GM06990 (cell line): ENCODE results near the gene RCAN1.

Experiments used
- DNase-seq: peaks from one replicate; pipeline ENCODE4 v3.0.0-alpha.2; 2011; ENCODE audit not compliant: insufficient read length; ENCODE audit errors: extremely low read depth
- H3K27me3 ChIP-seq: replicated peaks from 2 replicates; pipeline ENCODE4 v1.6.0; 2011; ENCODE audit warnings: low read length; ENCODE audit not compliant: control insufficient read depth, insufficient read depth
- H3K36me3 ChIP-seq: 2 replicates; pipeline ENCODE4 v1.5.1; 2011; ENCODE audit warnings: low read length; ENCODE audit not compliant: control insufficient read depth, insufficient read depth
- H3K4me3 ChIP-seq: replicated peaks from 2 replicates; pipeline ENCODE4 v1.5.1; 2011; ENCODE audit warnings: low read depth, mild to moderate bottlenecking, control low read depth, low read length
- TF ChIP-seq, protein P1 (sequence below): IDR thresholded peaks from 2 replicates; pipeline ENCODE4 v1.5.1; 2011; ENCODE audit warnings: low read length, control low read depth, mild to moderate bottlenecking, inconsistent platforms; ENCODE audit not compliant: insufficient read depth, poor library complexity, severe bottlenecking

Gene RCAN1

DNA sequence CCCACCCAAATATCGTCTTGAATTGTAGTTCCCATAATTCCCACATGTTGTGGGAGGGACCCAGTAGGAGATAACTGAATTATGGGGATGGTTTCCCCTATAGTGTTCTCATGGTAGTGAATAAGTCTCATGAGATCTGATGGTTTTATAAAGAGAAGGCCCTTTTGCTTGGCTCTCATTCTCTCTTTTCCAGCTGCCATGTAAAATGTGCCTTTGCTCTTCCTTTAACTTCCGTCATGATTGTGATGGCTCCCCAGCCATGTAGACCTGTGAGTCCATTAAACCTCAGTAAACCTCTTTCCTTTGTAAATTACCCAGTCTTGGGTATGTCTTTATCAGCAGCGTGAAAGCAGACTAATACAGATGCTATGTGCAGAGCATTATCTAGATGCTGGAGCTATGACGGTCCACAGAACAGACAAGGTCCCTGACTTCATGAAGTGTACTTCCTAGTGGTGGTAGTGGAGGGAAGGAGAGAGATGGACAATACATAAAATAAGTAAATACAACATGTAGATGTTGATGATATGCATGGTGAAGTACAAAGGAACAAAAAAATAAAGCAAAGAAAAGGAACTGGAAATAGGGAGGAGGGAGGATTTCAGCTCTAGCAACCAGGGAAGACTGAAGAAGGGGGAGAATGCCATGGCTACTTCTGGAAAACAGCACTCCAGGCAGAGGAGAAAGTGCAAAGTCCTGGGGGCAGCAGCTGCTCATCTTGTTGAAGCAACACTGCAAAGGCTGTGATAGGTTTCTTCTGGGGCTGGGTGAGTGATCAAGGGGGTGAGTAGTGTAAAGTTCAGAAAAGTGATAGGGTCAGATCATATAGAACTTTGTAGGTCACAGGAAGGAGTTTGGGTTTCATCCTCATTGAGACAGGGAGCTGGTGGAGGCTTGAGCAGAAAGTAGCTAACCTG is 6.8 kb upstream of the RCAN1 start:
- no peaks in the 10 kb centered on the region for H3K27me3 ChIP-seq
- DNase-seq: no peak
- TF ChIP-seq, protein P1, sequence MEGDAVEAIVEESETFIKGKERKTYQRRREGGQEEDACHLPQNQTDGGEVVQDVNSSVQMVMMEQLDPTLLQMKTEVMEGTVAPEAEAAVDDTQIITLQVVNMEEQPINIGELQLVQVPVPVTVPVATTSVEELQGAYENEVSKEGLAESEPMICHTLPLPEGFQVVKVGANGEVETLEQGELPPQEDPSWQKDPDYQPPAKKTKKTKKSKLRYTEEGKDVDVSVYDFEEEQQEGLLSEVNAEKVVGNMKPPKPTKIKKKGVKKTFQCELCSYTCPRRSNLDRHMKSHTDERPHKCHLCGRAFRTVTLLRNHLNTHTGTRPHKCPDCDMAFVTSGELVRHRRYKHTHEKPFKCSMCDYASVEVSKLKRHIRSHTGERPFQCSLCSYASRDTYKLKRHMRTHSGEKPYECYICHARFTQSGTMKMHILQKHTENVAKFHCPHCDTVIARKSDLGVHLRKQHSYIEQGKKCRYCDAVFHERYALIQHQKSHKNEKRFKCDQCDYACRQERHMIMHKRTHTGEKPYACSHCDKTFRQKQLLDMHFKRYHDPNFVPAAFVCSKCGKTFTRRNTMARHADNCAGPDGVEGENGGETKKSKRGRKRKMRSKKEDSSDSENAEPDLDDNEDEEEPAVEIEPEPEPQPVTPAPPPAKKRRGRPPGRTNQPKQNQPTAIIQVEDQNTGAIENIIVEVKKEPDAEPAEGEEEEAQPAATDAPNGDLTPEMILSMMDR: no peak
- H3K36me3 ChIP-seq: no peaks in the 10 kb centered on the region
- no peak overlapping the region for H3K4me3 ChIP-seq

DNA sequence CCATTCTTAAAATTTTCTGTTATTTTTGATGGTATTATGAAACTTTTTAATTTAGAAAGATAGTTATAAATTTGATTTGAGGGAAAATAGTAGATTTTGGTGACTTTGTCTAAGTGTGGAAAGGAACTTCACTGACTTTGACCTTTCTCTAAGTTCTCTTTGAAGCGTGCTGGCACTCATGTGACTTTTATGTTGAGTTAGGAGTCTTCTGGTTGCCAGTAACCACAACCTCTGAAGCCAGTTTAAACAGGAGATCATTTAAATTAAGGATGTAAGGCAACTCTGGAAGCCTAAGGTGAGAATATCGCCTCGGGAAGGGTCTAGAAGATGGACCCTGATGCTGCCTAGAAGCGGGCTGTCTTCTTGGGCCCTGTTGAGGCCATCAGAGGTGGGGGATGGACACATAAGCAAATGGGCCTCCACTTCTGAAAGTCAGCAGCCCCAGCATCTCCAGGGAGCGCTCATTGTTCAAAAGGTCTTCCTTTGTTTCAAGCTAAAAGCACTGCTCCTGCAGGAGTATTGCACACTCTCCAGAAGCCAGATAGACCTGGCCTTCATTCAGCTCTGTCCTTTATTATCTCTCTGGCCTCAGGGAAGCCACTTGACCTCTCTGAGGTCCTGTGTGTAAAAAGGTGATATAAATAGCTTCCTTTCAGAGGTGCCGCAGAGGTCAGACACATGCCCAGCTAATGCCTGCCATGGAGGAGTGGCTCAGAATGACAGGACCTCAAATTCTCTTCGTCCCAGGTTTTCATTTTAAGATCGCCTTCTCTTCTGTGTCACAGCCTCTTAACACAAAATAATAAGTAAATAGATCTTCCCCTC is 5.1 kb upstream of the RCAN1 start:
- DNase-seq: no peak
- no peak overlapping the region for H3K4me3 ChIP-seq
- TF ChIP-seq, protein P1: no peak
- H3K36me3 ChIP-seq: no peaks in the 10 kb centered on the region
- no peaks in the 10 kb centered on the region for H3K27me3 ChIP-seq

DNA sequence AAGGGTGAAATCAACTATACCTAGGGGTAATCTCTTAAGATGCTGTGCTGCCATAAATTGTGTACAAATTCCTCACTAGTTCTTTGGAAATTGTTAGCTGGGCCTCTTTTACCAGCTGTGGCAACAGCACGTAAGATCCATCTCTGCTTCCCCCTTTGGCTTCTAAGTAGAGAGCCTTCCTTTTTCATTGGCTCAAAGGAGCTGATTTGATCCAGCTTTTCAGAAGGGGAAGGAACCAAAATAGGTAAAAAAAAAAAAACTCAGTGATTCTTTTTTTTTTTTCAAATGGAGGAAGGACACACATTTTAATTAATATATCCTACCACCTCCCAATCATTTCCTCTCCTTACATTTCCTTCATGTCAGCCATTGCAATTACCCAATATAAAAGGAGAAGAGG is 4.0 kb upstream of the RCAN1 start:
- TF ChIP-seq, protein P1: no peak
- Histone ChIP-seq H3K36me3 (no peaks in the 10 kb centered on the region), H3K4me3 (no peak overlapping the region), H3K27me3 (no peaks in the 10 kb centered on the region)
- DNase-seq: no peak

DNA sequence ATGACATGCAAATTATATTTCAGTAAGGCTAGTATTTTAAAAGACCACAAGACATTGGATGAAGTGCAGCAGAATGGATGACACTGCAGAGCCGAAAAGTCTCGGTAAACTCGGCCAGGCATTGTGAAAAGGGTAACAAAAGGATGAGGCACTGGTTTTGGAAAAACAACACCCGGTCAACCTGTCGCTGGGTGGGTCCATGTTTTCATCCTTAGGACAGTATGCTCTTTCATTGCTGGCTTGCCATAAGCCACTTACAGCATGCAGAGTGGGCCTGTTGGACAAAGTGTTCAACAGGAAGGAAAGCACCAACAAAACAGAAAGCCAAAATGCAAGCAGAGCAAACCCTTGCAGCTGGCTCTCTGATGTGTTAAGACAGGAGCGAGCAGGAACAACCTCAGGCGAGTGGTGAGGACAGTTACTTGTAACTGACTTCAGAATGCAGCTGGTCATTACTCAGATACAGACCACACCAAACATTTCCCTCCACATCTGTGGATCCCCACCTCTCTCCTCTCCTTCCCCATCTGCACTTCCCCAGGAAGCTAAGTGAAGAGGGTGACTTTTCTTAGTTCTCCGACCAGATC is 2.9 kb upstream of the RCAN1 start:
- H3K4me3 ChIP-seq: no peak overlapping the region
- no peaks in the 10 kb centered on the region for H3K27me3 ChIP-seq
- DNase-seq: no peak
- H3K36me3 ChIP-seq: no peaks in the 10 kb centered on the region
- TF ChIP-seq, protein P1: no peak

DNA sequence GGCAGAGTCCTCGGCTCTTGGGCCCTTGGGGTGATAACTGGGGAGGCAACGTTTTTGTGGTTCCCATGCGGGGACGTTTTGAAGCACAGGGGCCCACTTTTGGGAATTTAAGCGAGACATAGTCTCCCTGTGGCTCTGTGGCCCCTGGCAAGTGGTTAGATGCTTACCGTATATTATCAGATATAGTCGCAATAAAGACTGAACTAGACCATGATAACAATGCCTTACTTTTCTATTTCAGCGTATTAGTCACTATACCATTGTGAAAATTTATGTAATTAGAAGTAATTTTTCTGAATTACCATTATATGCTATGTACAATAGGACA is 538 bp upstream of the RCAN1 start:
- Histone ChIP-seq H3K4me3 (peak overlapping the region; percentile 79), H3K27me3 (no peaks in the 10 kb centered on the region), H3K36me3 (no peaks in the 10 kb centered on the region)
- TF ChIP-seq, protein P1: no peak
- DNase-seq: no peak
